Tibial nerve (tissue), 4 donors: ENCODE data around the gene FLRT1.

Experiments
- CTCF ChIP-seq, 5 experiments: fragments of 200-600 bp in 3 of 5; fragments of 450-650 bp in 2 of 5; sonication (generic) in 3 of 5; IDR thresholded peaks; one replicate each; pipeline ENCODE4 v1.5.1; 2016 to 2019; ENCODE audit warnings: antibody characterized with exemption in 5 of 5, mild to moderate bottlenecking in 3 of 5, moderate library complexity in 2 of 5
- EP300 ChIP-seq, 2 donors: sonication (generic); formaldehyde crosslinking; IDR thresholded peaks; one replicate each; pipeline ENCODE4 v1.6.1; 2017; ENCODE audit warnings: antibody characterized with exemption in 2 of 2, mild to moderate bottlenecking in 1 of 2

DNA sequence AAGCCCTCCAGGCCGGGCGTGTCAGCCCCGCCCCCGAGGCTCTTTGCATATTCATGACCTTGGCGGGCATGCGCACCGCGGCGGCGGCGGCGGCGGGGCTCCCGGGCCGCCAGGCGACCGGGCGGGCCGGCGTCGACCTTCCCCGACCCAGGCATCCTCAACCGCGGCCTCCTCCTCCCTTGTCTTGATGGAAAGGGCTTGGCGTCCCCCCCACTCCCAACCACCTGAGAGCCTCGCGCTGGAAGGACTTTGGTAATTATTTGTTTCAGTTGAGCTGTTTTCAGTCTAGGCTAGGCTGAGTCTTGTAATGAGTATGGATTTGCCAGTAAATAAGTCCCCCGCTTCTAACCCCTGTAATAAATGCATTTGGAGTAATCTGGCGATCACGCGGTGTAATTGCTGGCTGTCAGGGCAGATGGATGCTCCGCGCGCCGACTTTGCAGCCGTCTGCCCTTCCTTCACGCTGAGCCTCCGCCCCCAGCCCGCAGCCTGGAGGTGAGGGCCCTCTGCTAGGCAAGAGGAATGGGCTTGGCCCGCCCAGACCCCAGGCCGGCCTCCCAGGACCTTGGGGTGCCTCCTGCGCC is 25.2 kb downstream of the FLRT1 start:
- TF ChIP-seq CTCF (IDR thresholded peaks at IDR 0.05) (no peak), EP300 (IDR thresholded peaks at IDR 0.05) (no peak)
